Esophagus muscularis mucosa (tissue), 2 donors: ENCODE results near the gene C20orf173.

Experiments
- EP300 ChIP-seq: sonication (generic); formaldehyde crosslinking; IDR thresholded peaks from one replicate; pipeline ENCODE4 v1.6.1; 2017; ENCODE audit warnings: antibody characterized with exemption
- POLR2A ChIP-seq: fragments of 450-650 bp; IDR thresholded peaks from one replicate; pipeline ENCODE4 v1.6.1; 2017; ENCODE audit warnings: antibody characterized with exemption, moderate library complexity, mild to moderate bottlenecking, low read depth

DNA sequence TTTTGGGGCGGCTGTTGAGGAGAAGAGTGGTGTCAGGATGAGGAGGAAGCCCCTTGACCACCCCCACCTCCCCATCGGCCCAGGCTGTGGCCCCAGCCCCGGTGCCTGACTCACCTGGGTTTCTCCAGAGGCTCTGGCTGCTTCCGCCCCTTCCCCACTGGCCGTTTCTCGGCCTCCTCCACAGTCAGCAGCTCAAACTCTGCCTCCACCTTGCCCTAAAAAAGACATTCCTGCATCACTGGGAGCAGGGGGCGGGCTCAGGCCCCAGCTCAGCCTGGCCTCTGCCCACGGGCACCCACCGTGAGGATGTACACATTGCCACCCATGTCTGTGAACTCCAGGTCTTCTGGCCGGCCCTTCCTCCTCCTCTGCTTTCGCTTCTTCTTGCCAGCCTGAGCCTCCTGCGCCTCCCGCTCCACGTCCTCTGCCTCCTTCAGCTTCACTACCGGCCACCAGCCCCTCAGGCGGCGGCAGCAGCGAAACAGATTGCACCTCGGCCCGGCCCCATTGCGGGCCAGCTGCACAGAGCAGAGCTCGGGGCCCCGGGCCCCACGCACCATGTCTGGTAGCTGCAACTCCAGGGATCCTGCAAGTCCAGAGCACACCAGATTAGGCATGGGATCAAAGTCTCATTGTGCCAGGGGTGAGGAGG lies 29.7 kb upstream of the C20orf173 start:
- TF ChIP-seq EP300, result no peak
- TF ChIP-seq POLR2A, result no peak
